IMR-90 (cell line): ENCODE data around the gene GAPVD1. TPM values are rescaled to one million over a fixed set of nuclear protein-coding genes. Genes with fewer than 3 reads are reported as not detected.
A peak's percentile ranks its signal among the peaks of the same experiment; 100 is the strongest.
"Not testable (repeated sequence)": the region's sequence is repeated elsewhere in the genome, so short reads cannot be mapped to it uniquely, and the experiment has no call there.

Source experiments
- ATAC-seq: fragments of 200-7000 bp; cut with Tn5 transposase; 2 replicates; pipeline ENCODE4 v1.9.1; 2020; ENCODE audit warnings: low read depth, mild to moderate bottlenecking, moderate library complexity
- BruUV-seq: library from RNA; stranded (reverse); fragments of 400-500 nt; replicated peaks from 2 replicates; lab custom pipeline; 2021; lab: Mats Ljungman, UMichigan
- CTCF ChIA-PET: fragments of 300-600 bp; formaldehyde crosslinking; extraction: SDS; loops from one replicate; lab custom pipeline; 2021; ENCODE audit warnings: antibody characterized with exemption; lab: Yijun Ruan, JAX
- POLR2A ChIA-PET: fragments of 300-600 bp; sonication (Branson Sonifier 250); formaldehyde crosslinking; loops from one replicate; lab custom pipeline; 2022; ENCODE audit warnings: antibody characterized with exemption; ENCODE audit not compliant: unreplicated experiment; lab: Charles Lee
- DNase-seq: peaks from one replicate; pipeline ENCODE4 v3.0.0; 2013
- H2AFZ ChIP-seq: replicated peaks from 2 replicates; pipeline ENCODE3; 2013; ENCODE audit warnings: low read length, mild to moderate bottlenecking; ENCODE audit not compliant: poor library complexity
- H2AK5ac ChIP-seq: 2 replicates; pipeline ENCODE4 v1.6.1; 2013; ENCODE audit warnings: low read depth, low read length, inconsistent platforms
- H2AK9ac ChIP-seq: replicated peaks from 2 replicates; pipeline ENCODE3; 2013; ENCODE audit warnings: mild to moderate bottlenecking, low read depth, low read length, moderate library complexity; ENCODE audit not compliant: poor library complexity
- H2BK120ac ChIP-seq: 2 replicates; pipeline ENCODE4 v1.6.1; 2013; ENCODE audit warnings: low read depth, low read length, inconsistent platforms
- H2BK15ac ChIP-seq: 3 replicates; pipeline ENCODE4 v1.6.1; 2013; ENCODE audit warnings: low read depth, low read length, inconsistent platforms
- H2BK20ac ChIP-seq: 2 replicates; pipeline ENCODE4 v1.6.1; 2013; ENCODE audit warnings: low read depth, mild to moderate bottlenecking, inconsistent platforms, low read length, moderate library complexity
- H2BK5ac ChIP-seq: 2 replicates; pipeline ENCODE4 v1.6.1; 2013; ENCODE audit warnings: mild to moderate bottlenecking, low read depth, low read length, inconsistent platforms; ENCODE audit not compliant: poor library complexity, severe bottlenecking
- H3K14ac ChIP-seq: replicated peaks from 2 replicates; pipeline ENCODE4 v1.6.1; 2013; ENCODE audit warnings: low read depth, low read length, inconsistent platforms
- H3K18ac ChIP-seq: 2 replicates; pipeline ENCODE4 v1.6.1; 2013; ENCODE audit warnings: low read depth, low read length, control low read depth
- H3K23ac ChIP-seq: 2 replicates; pipeline ENCODE4 v1.6.1; 2013; ENCODE audit warnings: low read depth, low read length, inconsistent platforms
- H3K27ac ChIP-seq: 2 replicates; pipeline ENCODE4 v1.5.1; 2013; ENCODE audit warnings: mild to moderate bottlenecking, control low read depth, low read length; ENCODE audit not compliant: insufficient read depth
- H3K27me3 ChIP-seq: 2 replicates; pipeline ENCODE4 v1.6.1; 2013; ENCODE audit warnings: low read length; ENCODE audit not compliant: control insufficient read depth, insufficient read depth
- H3K36me3 ChIP-seq: 2 replicates; pipeline ENCODE4 v1.6.1; 2013; ENCODE audit warnings: low read length, mixed read lengths; ENCODE audit not compliant: control insufficient read depth, insufficient read depth
- H3K4ac ChIP-seq: 2 replicates; pipeline ENCODE4 v1.6.1; 2013; ENCODE audit warnings: low read depth, low read length, inconsistent platforms
- H3K4me1 ChIP-seq: 2 replicates; pipeline ENCODE4 v1.6.1; 2013; ENCODE audit warnings: low read length, mixed read lengths; ENCODE audit not compliant: control insufficient read depth, insufficient read depth
- H3K4me2 ChIP-seq: 2 replicates; pipeline ENCODE4 v1.6.1; 2013; ENCODE audit warnings: low read depth, mild to moderate bottlenecking, control low read depth, low read length, moderate library complexity
- H3K4me3 ChIP-seq: 2 replicates; pipeline ENCODE4 v1.5.1; 2013; ENCODE audit warnings: low read depth, mild to moderate bottlenecking, control low read depth, low read length, moderate library complexity; ENCODE audit not compliant: insufficient read depth
- H3K56ac ChIP-seq: 2 replicates; pipeline ENCODE4 v1.6.1; 2013; ENCODE audit warnings: low read length, inconsistent platforms; ENCODE audit not compliant: insufficient read depth; ENCODE audit errors: extremely low read depth
- H3K79me1 ChIP-seq, 2 experiments: 2 replicates each; pipeline ENCODE4 v1.6.1; 2013; ENCODE audit warnings: low read length in 2 of 2, inconsistent platforms in 1 of 2, low read depth in 1 of 2
- H3K9ac ChIP-seq: 2 replicates; pipeline ENCODE4 v1.6.1; 2013; ENCODE audit warnings: low read depth, low read length, control low read depth
- H3K9me1 ChIP-seq: 2 replicates; pipeline ENCODE4 v1.6.1; 2013; ENCODE audit warnings: low read length, inconsistent platforms; ENCODE audit not compliant: insufficient read depth
- H3K9me3 ChIP-seq: 2 replicates; pipeline ENCODE4 v1.6.1; 2013; ENCODE audit warnings: low read length; ENCODE audit not compliant: control insufficient read depth, insufficient read depth
- H4K20me1 ChIP-seq: 2 replicates; pipeline ENCODE4 v1.6.1; 2013; ENCODE audit warnings: low read length, inconsistent platforms; ENCODE audit not compliant: insufficient read depth
- H4K5ac ChIP-seq: 2 replicates; pipeline ENCODE4 v1.6.1; 2013; ENCODE audit warnings: mild to moderate bottlenecking, low read depth, low read length, control low read depth
- H4K8ac ChIP-seq, 2 experiments: 2 replicates each; pipeline ENCODE4 v1.6.1; 2013; ENCODE audit warnings: low read depth in 2 of 2, low read length in 2 of 2, control low read depth in 1 of 2, inconsistent platforms in 1 of 2
- H4K91ac ChIP-seq: 2 replicates; pipeline ENCODE4 v1.6.1; 2013; ENCODE audit warnings: low read depth, low read length, inconsistent platforms; ENCODE audit not compliant: insufficient read depth
- WGBS, 2 experiments: methylation state at CpG; one replicate each; pipeline versions ENCODE4 v1.1.5 to v1.1.7; 2013; ENCODE audit warnings: missing lambda C conversion rate in 2 of 2; ENCODE audit not compliant: insufficient read length in 1 of 2; ENCODE audit errors: extremely low coverage in 2 of 2; 5-methylcytosine and 5-hydroxymethylcytosine counted together
- dilution Hi-C: fragments of 300-500 bp; cut with HindIII; formaldehyde crosslinking; loops from one replicate; pipeline ENCODE4 v1.14.3; 2018; ENCODE audit warnings: low sequenced_read_pairs; ENCODE audit not compliant: unreplicated experiment
- in situ Hi-C: fragments of 300-500 bp; cut with MboI; formaldehyde crosslinking; loops from 3 replicates; pipeline ENCODE4 v1.14.3; 2019; ENCODE audit warnings: low sequenced_read_pairs, inconsistent platforms, mixed read lengths
- intact Hi-C: fragments of 100-400 bp; cut with micrococcal nuclease; formaldehyde crosslinking; loops from 2 replicates; pipeline ENCODE4 v1.10.0; 2022
- polyA plus RNA-seq, 3 experiments: library from polyadenylated mRNA; depleted of rRNA; stranded (reverse); fragments of >200 nt; gene quantifications; 2 replicates each; pipeline ENCODE4 v1.2.3, GENCODE V29; 2012; ENCODE audit warnings: low replicate concordance in 1 of 3
- total RNA-seq: library from RNA; depleted of rRNA; stranded (reverse); fragments of >200 nt; gene quantifications from 2 replicates; pipeline ENCODE4 v1.2.3, GENCODE V29; 2012

Gene GAPVD1
- total and polyA plus RNA-seq, 2 of the 4 experiments (the other 2 are of a cell fraction) = 13.8 to 50.9 TPM

DNA sequence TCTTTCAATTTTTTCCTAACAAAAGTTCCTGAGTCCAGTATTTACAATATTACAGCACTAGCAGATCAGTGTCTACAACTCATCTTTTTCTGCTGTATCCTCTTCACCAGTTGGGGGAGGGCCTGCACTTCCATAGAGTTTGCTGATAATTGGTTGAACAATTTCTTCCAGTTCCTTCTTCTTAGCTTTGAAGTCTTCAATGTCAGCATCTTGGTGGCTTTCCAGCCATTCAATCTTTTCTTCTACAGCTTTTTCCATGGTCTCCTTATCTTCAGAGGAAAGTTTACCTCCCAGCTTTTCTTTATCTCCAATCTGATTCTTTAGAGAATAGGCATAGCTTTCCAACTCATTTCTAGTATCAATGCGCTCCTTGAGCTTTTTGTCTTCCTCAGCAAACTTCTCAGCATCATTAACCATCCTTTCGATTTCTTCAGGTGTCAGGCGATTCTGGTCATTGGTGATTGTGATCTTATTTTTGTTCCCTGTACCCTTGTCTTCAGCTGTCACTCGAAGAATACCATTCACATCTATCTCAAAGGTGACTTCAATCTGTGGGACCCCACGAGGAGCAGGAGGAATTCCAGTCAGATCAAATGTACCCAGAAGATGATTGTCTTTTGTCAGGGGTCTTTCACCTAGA lies 25.0 kb upstream of the GAPVD1 start:
- H3K23ac ChIP-seq, H3K4ac ChIP-seq, H2AK5ac ChIP-seq, CTCF ChIA-PET, H3K9me3 ChIP-seq, dilution Hi-C loops, H3K9me1 ChIP-seq, H4K91ac ChIP-seq, DNase-seq, H2AFZ ChIP-seq, H3K27me3 ChIP-seq, H3K14ac ChIP-seq, intact Hi-C loops, H3K56ac ChIP-seq, H2BK15ac ChIP-seq, H4K8ac ChIP-seq, ATAC-seq, H3K9ac ChIP-seq, H4K5ac ChIP-seq, H3K18ac ChIP-seq, in situ Hi-C loops, H2BK20ac ChIP-seq, H3K4me3 ChIP-seq, H3K27ac ChIP-seq, H3K4me1 ChIP-seq, H2BK120ac ChIP-seq, H2AK9ac ChIP-seq, H2BK5ac ChIP-seq: not testable (repeated sequence)
- WGBS, 2 experiments = no CpG with 5 or more reads among the region's 5 CpGs
- BruUV-seq = TSS peak; percentile 70
- Histone ChIP-seq H3K79me1 (peaks cover 3 to 37% of the 10 kb centered on the region in 2 experiments), H4K20me1 (peaks cover 71% of the 10 kb centered on the region), H3K36me3 (peaks cover 39% of the 10 kb centered on the region), H3K4me2 (peak overlapping the region; percentile 31; the same call in 1 of the 2 replicates)
- POLR2A ChIA-PET = interaction anchor here (0.7 kb wide), 2 partner anchors 124 to 323 kb away, joined by 4 to 14 read pairs; no protein-coding TSS in a partner anchor
